HG02970 (cell line): ENCODE measurements around the gene CALHM4.
"Not testable (repeated sequence)": the region's sequence is repeated elsewhere in the genome, so short reads cannot be mapped to it uniquely, and the experiment has no call there.

ENCODE experiments used
- ATAC-seq: cut with Tn5 transposase; IDR thresholded peaks from one replicate; pipeline ENCODE4 v1.9.1; 2021; ENCODE audit warnings: mild to moderate bottlenecking, moderate library complexity, moderate number of reproducible peaks; ENCODE audit not compliant: unreplicated experiment, low FRiP score

CALHM4 gene

DNA sequence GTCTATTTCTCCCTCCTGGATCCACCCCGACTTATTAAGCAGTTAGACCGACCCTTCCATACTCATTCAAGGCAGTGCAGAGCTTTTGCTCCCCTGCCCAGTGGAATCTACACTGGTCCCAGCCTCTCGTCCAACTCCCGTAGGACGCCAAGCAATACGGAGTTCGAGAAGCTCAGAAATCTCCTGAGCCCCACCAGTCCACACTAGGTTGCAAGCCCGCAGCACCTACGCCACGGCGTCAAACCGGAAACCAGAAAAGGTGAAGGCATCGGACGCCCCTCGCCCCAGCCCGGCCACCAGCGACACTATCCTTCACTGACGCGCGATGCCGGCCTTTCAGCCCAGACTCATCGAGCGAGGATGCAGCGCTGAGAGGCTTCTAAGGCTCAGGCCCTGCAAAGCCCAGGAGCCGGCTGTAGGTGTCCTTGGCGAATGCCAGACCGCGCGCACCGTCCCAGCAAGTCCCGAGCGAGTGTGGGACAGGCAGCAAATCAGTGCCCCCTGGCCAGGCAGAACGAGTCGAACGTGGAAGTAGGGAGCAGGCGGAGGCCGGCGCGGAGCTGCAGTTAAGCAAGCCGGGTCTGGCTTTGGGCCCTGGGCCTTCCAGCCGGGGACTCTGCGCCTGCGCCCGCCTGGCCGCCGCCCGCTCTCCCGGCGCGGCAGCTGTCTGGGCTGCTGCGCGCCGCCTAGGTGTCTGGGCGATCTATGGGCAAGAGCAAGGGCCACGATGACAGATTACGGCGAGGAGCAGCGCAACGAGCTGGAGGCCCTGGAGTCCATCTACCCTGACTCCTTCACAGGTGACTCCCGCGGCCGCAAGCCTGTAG lies 17.5 kb downstream of the CALHM4 start, which contains the start of gene RWDD1:
RWDD1 (plus strand) TSS at position 649 of the 827 bp plus-strand sequence; CDS start at position 728, 79 bp downstream.
- peak; percentile 97 for ATAC-seq

GRCh38 chr6:116571683-116572000 lies 18.1 kb downstream of the CALHM4 start:
- no peak for ATAC-seq

GRCh38 chr6:116572162-116572561 lies 18.6 kb downstream of the CALHM4 start:
- ATAC-seq = no peak

GRCh38 chr6:116575227-116575626 lies 21.7 kb downstream of the CALHM4 start:
- ATAC-seq = no peak

- ATAC-seq = no peak
These were observed 23.9 kb downstream of the CALHM4 start for GRCh38 chr6:116577486-116577885.

DNA sequence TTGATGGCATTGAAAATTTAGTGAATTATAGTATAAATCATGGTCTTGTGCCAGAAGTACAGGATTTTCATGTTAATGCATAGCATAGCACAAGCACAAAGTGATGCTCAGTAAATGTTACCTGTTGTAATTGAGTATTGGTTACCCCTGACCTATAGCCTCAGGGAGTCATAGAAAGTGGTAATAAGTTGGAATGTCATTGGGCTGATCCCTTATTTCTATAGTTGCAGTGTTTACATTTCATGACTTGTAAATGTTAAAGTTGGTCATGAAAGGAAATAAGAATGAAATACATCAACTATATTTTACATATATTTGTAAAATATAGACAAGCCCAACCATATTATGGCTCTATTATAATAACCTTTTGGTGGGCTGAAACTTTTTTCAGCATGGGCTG lies 24.8 kb downstream of the CALHM4 start:
- ATAC-seq = no peak

DNA sequence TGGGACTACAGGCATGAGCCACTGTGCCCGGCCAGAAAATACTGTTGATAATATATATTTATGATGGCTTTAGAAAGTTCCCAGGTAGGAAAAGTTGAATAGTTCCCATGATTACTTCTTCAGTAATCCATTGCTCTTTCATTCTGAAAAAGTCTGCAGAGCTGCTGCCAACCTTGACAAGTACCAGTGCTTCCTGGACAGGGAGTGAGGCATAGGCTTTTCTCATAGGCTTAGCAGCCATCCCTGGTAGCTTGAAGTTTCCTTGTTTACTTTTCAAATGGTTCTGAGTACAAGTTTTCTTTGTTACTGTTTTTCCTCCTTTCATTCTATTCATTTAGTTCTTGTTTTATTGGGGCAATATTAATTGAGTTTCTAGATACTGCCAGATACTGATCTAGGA lies 25.6 kb downstream of the CALHM4 start:
- ATAC-seq = no peak

GRCh38 chr6:116580198-116580597 lies 26.6 kb downstream of the CALHM4 start:
- ATAC-seq = no peak

- ATAC-seq = no peak
These were observed 32.7 kb downstream of the CALHM4 start for GRCh38 chr6:116586276-116586675.

- ATAC-seq = no peak
These were observed 33.2 kb downstream of the CALHM4 start for GRCh38 chr6:116586738-116587137.

- no peak for ATAC-seq
These were observed 41.7 kb downstream of the CALHM4 start for GRCh38 chr6:116595247-116595646.

DNA sequence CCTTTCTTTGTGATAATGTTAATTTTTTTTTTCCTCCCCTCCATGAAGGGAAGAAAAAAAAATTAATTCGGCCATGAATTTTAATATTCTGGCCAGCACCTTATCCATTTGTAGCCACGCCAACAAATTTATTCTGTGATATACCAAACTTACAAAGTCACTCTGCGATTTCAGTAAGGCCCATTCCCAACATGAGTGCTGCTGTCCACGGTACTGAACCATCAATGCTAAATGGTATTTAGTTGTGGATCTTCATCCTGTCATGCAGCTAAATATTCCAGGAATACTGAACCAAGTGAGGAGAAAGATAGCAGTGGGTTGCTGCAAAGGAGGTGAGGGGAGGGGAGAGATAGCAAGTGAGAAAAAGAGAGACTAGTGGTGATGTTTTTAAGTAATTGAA lies 43.3 kb downstream of the CALHM4 start:
- no peak for ATAC-seq

- not testable (repeated sequence) for ATAC-seq
These were observed 50.4 kb downstream of the CALHM4 start for GRCh38 chr6:116603916-116604315.

GRCh38 chr6:116604868-116605267 lies 51.3 kb downstream of the CALHM4 start:
- ATAC-seq = not testable (repeated sequence)

DNA sequence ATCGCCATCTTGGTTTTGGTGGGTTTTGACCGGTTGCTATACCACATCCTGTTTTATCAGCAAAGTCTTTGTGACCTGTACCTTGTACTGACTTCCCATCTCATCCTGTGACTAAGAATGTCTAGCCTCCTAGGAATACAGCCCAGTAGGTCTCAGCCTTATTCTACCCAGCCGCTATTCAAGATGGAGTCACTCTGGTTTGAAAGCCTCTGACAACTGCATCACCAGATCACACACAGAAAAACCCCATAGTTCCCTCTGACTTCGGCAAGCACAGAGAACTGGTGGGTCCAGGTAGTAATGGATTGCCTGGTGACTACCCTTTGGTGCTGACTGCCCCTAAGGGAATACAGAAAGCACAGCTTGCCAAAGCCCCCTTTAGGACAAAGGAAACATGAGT lies 52.4 kb downstream of the CALHM4 start:
- ATAC-seq = no peak
